Thyroid gland (tissue), 4 donors: ENCODE measurements around the gene ADAMTSL4. TPM values are rescaled to one million over a fixed set of nuclear protein-coding genes. Genes with fewer than 3 reads are reported as not detected.
"Not testable (repeated sequence)": the region's sequence is repeated elsewhere in the genome, so short reads cannot be mapped to it uniquely, and the experiment has no call there.

Experiments used
- DNase-seq, 2 donors: peaks; one replicate each; pipeline ENCODE4 v3.0.0-alpha.2; 2019
- H3K27ac ChIP-seq, 3 donors: fragments of 200-600 bp; sonication (generic); 1 replicate in 2 of 3; 2 replicates in 1 of 3; pipeline ENCODE4 v1.5.1; 2016 to 2019; ENCODE audit warnings: mild to moderate bottlenecking in 1 of 3, moderate library complexity in 1 of 3
- H3K27me3 ChIP-seq: fragments of 200-600 bp; sonication (generic); one replicate; pipeline ENCODE4 v1.5.1; 2019
- H3K36me3 ChIP-seq, 2 donors: fragments of 200-600 bp; sonication (generic); one replicate each; pipeline ENCODE4 v1.5.1; 2016 to 2019
- H3K4me1 ChIP-seq, 2 donors: fragments of 200-600 bp; sonication (generic); one replicate each; pipeline ENCODE4 v1.5.1; 2017 to 2019
- H3K4me3 ChIP-seq, 3 donors: fragments of 200-600 bp; sonication (generic); replicated peaks in 1 of 3; 1 replicate in 2 of 3; 2 replicates in 1 of 3; pipeline ENCODE4 v1.5.1; 2016; ENCODE audit warnings: mild to moderate bottlenecking in 1 of 3
- H3K9me3 ChIP-seq: fragments of 200-600 bp; sonication (generic); one replicate; pipeline ENCODE4 v1.5.1; 2017
- CTCF ChIP-seq, 6 experiments: fragments of 200-600 bp in 3 of 6; fragments of 450-650 bp in 3 of 6; sonication (generic) in 3 of 6; IDR thresholded peaks; one replicate each; pipeline ENCODE4 v1.5.1; 2016 to 2019; ENCODE audit warnings: antibody characterized with exemption in 6 of 6, mild to moderate bottlenecking in 2 of 6, inconsistent platforms in 1 of 6, moderate library complexity in 1 of 6
- POLR2A ChIP-seq, 2 donors: fragments of 450-650 bp; IDR thresholded peaks; one replicate each; pipeline ENCODE4 v1.6.1; 2017; ENCODE audit warnings: antibody characterized with exemption in 2 of 2, mild to moderate bottlenecking in 2 of 2, moderate library complexity in 1 of 2
- WGBS, 2 donors: methylation state at CpG; one replicate each; pipeline ENCODE4 v1.1.5; 2017; 5-methylcytosine and 5-hydroxymethylcytosine counted together
- intact Hi-C: fragments of 100-400 bp; cut with DNase I; formaldehyde crosslinking; loops from one replicate; pipeline ENCODE4 v1.15.1; 2023
- total RNA-seq, 4 donors: library from RNA; depleted of rRNA; stranded (reverse); fragments of >200 nt; gene quantifications; one replicate each; pipeline ENCODE4 v1.2.3, GENCODE V29; 2016

Gene ADAMTSL4
- total RNA-seq, 4 donors from 2014 or later = 2.1 to 15.7 (median 6.9) TPM

GRCh38 chr1:150563340-150564038 is 14.3 kb downstream of the ADAMTSL4 start:
- DNase-seq = peak; percentile 96 to 98
- no peaks in the 10 kb centered on the region for H3K9me3 ChIP-seq
- WGBS, 2 donors = 21 to 23% methylated on average over 4 of the region's 4 CpGs
- H3K4me3 ChIP-seq = no peak overlapping the region
- no peaks in the 10 kb centered on the region for H3K36me3 ChIP-seq
- TF ChIP-seq POLR2A (IDR thresholded peaks at IDR 0.05) (peak in 1 of 2 donors; percentile 79), CTCF (IDR thresholded peaks at IDR 0.05) (no peak)
- peaks cover 75 to 82% of the 10 kb centered on the region in 2 donors for H3K4me1 ChIP-seq
- intact Hi-C loops = no loop called here
- H3K27me3 ChIP-seq = no peaks in the 10 kb centered on the region
- H3K27ac ChIP-seq = peak overlapping the region; percentile 99 to 100 (median 99)

DNA sequence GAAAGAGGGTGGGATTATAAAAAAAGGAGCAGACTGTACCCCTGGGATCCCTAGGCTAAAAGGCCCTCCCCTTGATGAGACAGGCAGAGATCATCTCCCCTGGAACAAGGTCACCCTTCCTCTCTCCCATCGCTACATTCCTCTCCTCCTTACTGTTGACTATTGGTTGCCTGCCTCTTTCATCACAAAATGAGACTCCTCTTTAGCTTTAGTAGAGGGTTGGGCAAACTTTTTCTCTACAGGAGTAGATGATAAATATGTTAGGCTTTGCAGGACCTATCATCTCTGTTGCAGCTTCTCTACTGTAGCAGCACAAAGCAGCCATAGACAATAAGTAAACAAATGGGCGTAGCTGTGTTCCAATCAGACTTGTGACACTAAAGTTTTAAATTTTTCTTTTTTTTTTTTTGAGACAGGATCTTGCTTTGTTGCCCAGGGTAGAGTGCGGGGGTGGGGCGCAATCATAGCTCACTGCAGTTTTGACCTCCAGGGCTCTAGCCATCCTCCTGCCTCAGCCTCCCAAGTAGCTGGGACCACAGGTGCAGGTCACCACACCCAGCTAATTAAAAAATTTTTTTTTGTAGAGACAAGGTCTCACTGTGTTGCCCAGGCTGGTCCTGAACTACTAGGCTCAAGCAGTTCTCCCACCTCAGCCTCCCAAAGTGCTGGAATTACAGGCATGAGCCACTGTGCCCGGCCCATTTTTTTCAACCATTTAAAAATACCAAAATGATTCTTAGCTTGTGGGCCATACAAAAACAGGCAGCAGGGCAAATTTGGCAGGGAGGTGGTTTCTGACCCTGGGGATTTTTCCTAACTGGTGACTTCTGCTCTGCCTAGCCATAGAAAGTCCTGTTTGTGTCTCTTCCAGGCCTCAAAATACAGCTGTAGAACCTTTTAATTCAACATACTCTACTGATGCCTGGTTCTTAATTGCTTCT is 15.1 kb downstream of the ADAMTSL4 start:
- Histone ChIP-seq H3K27ac (peak overlapping the region; percentile 99 to 100 (median 99)), H3K27me3 (no peaks in the 10 kb centered on the region), H3K36me3 (no peaks in the 10 kb centered on the region), H3K4me1 (peaks cover 83 to 84% of the 10 kb centered on the region in 2 donors), H3K9me3 (no peaks in the 10 kb centered on the region), H3K4me3 (no peak overlapping the region)
- peak in 1 of 2 donors; percentile 20 for TF ChIP-seq POLR2A (IDR thresholded peaks at IDR 0.05)
- TF ChIP-seq CTCF (IDR thresholded peaks at IDR 0.05) = no peak
- DNase-seq = no peak
- intact Hi-C loops = no loop called here
- 62 to 63% methylated on average over 5 of the region's 5 CpGs for WGBS, 2 donors

DNA sequence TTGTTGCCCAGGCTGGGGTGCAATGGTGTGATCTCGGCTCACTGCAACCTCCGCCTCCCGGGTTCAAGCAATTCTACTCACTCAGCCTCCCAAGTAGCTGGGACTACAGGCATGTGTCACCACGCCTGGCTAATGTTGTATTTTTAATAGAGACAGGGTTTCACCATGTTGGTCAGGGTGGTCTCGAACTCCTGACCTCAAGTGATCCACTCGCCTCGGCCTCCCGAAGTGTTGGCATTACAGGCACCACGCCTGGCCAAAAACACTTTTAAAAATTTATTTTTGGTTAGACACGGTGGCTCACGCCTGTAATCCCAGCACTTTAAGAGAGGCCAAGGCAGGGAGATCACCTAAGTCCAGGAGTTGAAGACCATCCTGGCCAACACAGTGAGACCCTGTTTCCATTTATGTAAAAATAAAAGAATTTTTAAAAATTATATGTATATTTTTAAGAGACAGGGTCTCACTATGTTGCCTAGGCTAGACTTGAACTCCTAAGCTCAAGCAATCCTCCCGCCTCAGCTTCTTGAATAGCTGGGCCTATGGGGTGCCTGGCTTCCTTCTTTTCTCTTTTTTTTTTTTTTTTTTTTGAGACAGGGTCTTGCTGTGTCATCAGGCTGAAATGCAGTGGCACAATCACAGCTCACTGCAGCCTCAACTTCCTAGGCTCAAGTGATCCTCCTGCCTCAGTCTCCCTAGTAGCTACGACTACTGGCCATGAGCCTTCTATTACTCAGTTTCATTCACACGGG is 16.2 kb downstream of the ADAMTSL4 start:
- H3K36me3 ChIP-seq, intact Hi-C loops, H3K27me3 ChIP-seq, DNase-seq, H3K4me3 ChIP-seq, H3K9me3 ChIP-seq: not testable (repeated sequence)
- Histone ChIP-seq H3K4me1 (peaks cover 84 to 85% of the 10 kb centered on the region in 2 donors), H3K27ac (peak overlapping the region; percentile 99 to 100 (median 99))
- WGBS, 2 donors = 82 to 84% methylated on average over 14 of the region's 14 CpGs

DNA sequence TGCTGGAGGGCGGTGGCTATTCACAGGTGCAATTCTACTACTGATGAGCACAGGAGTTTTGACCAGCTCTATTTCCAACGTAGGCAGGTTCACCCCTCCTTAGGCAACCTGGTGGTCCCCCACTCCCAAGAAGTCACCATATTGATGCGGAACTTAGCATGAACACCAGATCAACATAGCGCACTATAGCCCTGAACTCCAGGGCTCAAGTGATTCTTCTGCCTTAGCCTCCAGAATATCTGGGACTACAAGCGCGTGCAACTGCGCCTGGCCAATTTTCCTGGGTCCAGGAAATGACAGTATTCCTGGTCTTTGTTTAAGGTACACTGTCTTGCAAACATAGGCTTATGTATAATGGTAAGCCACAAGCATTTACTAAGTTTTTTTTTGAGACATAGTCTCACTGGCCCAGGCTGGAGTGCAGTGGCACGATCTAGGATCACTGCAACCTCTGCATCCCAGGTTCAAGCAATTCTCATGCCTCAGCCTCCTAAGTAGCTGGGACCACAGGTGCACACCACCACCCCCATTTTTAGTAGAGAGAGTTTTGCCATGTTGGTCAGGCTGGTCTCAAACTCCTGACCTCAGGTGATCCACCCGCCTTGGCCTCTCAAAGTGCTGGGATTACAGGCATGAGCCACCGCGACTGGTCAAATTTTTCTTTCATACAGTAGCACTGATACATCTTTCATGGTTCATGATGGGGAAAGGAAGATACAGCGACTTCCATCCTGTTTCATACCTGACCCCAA is 17.6 kb downstream of the ADAMTSL4 start:
- H3K27me3 ChIP-seq = no peaks in the 10 kb centered on the region
- DNase-seq = no peak
- peak overlapping the region; percentile 99 to 100 (median 99) for H3K27ac ChIP-seq
- peaks cover 90 to 93% of the 10 kb centered on the region in 2 donors for H3K4me1 ChIP-seq
- intact Hi-C loops = no loop called here
- H3K36me3 ChIP-seq = peaks cover 0 to 4% of the 10 kb centered on the region in 2 donors
- WGBS, 2 donors = 75 to 84% methylated on average over 12 of the region's 12 CpGs
- TF ChIP-seq POLR2A (IDR thresholded peaks at IDR 0.05) (no peak), CTCF (IDR thresholded peaks at IDR 0.05) (no peak)
- no peaks in the 10 kb centered on the region for H3K9me3 ChIP-seq
- no peak overlapping the region for H3K4me3 ChIP-seq
